Gastrocnemius medialis (tissue), 4 donors: ENCODE data around the gene OPCML.

Source experiments
- POLR2A ChIP-seq, 2 donors: fragments of 450-650 bp; IDR thresholded peaks; one replicate each; pipeline ENCODE4 v1.6.1; 2017; ENCODE audit warnings: antibody characterized with exemption in 2 of 2, mild to moderate bottlenecking in 2 of 2, moderate library complexity in 2 of 2
- TF ChIP-seq, protein P1 (sequence below), 5 experiments: fragments of 450-650 bp in 3 of 5; fragments of 200-600 bp in 2 of 5; sonication (generic) in 2 of 5; IDR thresholded peaks in 4 of 5; conservative IDR thresholded peaks in 1 of 5; 1 replicate in 4 of 5; 2 replicates in 1 of 5; pipeline ENCODE4 v1.5.1; 2016 to 2019; ENCODE audit warnings: antibody characterized with exemption in 5 of 5, mild to moderate bottlenecking in 3 of 5, moderate library complexity in 3 of 5

DNA sequence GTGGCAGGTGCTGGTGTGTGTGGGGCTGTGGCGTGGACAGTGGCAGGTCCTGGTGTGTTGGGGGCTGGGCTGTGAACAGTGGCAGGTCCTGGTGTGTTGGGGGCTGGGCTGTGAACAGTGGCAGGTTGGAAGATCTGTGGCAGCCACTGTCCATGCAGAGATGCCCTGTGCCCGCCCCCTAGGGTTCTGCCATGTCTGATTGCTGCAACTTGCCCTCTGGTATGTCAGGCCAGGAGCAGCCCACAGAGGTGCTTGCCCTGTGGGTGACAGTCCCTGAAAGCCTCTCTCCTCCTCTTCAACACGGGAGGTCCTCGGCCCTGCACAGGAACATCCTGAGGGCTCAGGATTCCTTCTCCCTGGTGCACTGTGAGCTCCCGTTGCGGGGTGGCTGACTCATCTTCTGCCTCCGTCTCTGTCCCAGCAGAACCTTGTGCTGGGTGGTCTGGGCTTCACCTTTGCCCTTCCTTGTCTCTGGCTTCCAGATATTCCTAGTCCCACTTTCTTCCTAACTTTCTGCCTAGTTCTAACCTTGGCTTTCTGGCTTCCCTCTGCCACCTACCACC lies 13.5 kb downstream of the OPCML start:
- TF ChIP-seq, protein P1, sequence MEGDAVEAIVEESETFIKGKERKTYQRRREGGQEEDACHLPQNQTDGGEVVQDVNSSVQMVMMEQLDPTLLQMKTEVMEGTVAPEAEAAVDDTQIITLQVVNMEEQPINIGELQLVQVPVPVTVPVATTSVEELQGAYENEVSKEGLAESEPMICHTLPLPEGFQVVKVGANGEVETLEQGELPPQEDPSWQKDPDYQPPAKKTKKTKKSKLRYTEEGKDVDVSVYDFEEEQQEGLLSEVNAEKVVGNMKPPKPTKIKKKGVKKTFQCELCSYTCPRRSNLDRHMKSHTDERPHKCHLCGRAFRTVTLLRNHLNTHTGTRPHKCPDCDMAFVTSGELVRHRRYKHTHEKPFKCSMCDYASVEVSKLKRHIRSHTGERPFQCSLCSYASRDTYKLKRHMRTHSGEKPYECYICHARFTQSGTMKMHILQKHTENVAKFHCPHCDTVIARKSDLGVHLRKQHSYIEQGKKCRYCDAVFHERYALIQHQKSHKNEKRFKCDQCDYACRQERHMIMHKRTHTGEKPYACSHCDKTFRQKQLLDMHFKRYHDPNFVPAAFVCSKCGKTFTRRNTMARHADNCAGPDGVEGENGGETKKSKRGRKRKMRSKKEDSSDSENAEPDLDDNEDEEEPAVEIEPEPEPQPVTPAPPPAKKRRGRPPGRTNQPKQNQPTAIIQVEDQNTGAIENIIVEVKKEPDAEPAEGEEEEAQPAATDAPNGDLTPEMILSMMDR (IDR thresholded peaks at IDR 0.05 in 4 of 5, conservative IDR thresholded peaks at IDR 0.05 in 1 of 5): no peak
- no peak for TF ChIP-seq POLR2A (IDR thresholded peaks at IDR 0.05)
